Neural cell (in vitro differentiated cells): ENCODE measurements around the gene HDAC7.

Experiments
- POLR2AphosphoS5 ChIP-seq: IDR thresholded peaks from 2 replicates; pipeline ENCODE4 v1.6.1; 2012
- REST ChIP-seq: IDR thresholded peaks from 2 replicates; pipeline ENCODE4 v1.6.1; 2012; ENCODE audit warnings: borderline replicate concordance
- TF ChIP-seq, protein P1 (sequence below): fragments of 450-650 bp; IDR thresholded peaks from 2 replicates; pipeline ENCODE4 v1.5.1; 2014; ENCODE audit warnings: antibody characterized with exemption, mild to moderate bottlenecking, moderate library complexity; ENCODE audit not compliant: poor library complexity, severe bottlenecking

DNA sequence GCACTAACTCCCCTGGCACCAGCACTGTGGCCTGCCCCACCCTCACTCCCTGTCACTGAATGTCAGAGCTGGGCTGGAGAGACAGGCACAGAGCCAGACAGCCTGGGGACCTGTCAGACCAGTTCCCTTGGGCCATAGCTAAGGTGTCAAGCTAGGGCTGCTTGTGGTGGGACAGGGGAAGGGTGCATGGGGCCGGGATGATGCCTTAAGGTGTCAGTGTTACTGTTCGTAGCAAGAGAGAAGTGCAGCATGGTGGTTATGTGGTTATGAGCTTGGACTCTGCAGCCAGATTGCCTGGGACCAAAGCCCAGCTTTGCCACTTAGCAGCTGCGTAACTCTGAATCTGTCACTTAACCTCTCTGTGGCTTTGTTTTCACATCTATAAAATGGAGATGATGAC is 64.8 kb downstream of the HDAC7 start:
- TF ChIP-seq, protein P1, sequence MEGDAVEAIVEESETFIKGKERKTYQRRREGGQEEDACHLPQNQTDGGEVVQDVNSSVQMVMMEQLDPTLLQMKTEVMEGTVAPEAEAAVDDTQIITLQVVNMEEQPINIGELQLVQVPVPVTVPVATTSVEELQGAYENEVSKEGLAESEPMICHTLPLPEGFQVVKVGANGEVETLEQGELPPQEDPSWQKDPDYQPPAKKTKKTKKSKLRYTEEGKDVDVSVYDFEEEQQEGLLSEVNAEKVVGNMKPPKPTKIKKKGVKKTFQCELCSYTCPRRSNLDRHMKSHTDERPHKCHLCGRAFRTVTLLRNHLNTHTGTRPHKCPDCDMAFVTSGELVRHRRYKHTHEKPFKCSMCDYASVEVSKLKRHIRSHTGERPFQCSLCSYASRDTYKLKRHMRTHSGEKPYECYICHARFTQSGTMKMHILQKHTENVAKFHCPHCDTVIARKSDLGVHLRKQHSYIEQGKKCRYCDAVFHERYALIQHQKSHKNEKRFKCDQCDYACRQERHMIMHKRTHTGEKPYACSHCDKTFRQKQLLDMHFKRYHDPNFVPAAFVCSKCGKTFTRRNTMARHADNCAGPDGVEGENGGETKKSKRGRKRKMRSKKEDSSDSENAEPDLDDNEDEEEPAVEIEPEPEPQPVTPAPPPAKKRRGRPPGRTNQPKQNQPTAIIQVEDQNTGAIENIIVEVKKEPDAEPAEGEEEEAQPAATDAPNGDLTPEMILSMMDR: no peak
- no peak for TF ChIP-seq POLR2AphosphoS5
- TF ChIP-seq REST: no peak
